ENCODE measurements around the gene CNTNAP4.

Gene CNTNAP4

DNA sequence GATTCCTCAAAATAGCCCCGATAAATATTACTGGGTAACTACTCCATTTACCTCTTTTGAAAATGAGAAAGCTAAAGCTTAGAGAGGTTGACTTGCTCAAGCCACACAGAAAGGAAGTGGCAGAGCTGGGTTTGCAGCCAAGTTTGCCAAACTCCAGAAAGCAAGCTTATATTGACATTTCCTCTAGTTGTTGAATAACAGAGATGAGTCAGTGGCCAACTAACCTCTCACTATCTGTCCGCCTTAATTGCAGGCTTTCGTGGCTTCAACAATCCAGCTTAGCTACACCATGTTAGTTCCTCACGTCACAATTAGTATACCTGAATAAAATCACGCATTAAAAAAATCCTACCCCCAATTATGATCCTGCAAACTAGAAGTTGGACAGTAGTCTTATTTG, 151.7 kb downstream of the CNTNAP4 start:
- no peak for DNase-seq (ENCODE audit: low spot score)
- Histone ChIP-seq H3K27ac (no peak overlapping the region), H3K4me3 (no peak overlapping the region)
- TF ChIP-seq, protein P1, sequence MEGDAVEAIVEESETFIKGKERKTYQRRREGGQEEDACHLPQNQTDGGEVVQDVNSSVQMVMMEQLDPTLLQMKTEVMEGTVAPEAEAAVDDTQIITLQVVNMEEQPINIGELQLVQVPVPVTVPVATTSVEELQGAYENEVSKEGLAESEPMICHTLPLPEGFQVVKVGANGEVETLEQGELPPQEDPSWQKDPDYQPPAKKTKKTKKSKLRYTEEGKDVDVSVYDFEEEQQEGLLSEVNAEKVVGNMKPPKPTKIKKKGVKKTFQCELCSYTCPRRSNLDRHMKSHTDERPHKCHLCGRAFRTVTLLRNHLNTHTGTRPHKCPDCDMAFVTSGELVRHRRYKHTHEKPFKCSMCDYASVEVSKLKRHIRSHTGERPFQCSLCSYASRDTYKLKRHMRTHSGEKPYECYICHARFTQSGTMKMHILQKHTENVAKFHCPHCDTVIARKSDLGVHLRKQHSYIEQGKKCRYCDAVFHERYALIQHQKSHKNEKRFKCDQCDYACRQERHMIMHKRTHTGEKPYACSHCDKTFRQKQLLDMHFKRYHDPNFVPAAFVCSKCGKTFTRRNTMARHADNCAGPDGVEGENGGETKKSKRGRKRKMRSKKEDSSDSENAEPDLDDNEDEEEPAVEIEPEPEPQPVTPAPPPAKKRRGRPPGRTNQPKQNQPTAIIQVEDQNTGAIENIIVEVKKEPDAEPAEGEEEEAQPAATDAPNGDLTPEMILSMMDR (IDR thresholded peaks at IDR 0.05): no peak

DNA sequence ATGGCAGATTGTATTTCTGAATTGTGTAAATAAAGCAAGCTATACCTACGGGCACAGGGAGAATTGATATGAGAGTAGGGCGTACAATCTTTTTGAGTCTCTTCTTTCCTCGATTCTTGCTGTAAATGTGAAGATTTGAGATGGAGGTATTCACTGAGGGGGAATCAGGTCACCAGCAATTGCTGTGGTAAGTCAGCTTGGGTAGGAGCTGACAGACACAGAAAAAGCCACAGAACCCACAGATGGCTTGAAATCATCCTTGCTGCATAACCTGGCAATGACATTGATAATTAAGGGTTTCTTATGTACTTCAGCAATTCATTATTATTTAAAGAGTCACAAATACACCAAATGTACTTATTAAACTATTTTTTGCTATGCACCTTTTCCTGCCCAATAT, 164.2 kb downstream of the CNTNAP4 start:
- DNase-seq (ENCODE audit: low spot score): no peak
- Histone ChIP-seq H3K4me3 (no peak overlapping the region), H3K27ac (no peak overlapping the region)
- TF ChIP-seq, protein P1 (IDR thresholded peaks at IDR 0.05): no peak

- H3K4me3 ChIP-seq: no peak overlapping the region
- no peak for DNase-seq (ENCODE audit: low spot score)
- TF ChIP-seq, protein P1 (IDR thresholded peaks at IDR 0.05): no peak
- H3K27ac ChIP-seq: no peak overlapping the region
Observed at GRCh38 chr16:76441876-76442275, 164.7 kb downstream of the CNTNAP4 start.

DNA sequence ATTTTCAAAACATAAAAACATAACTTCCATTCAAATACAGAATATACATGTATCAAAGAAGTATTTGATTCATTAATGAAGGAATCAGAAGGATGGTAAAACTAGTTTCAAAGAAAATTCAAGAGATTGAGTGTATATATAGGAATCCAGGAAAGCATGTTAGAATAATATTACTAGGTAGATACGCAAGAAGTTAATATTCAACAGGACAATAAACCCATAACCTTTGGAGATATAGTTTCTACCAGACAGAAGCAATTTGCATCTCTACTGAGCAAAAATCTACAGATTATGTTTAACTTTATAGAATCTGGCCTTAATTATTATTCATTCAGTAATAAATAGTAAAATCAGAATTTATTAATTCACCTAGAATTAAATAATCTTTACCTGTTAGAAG, 166.8 kb downstream of the CNTNAP4 start:
- TF ChIP-seq, protein P1 (IDR thresholded peaks at IDR 0.05): no peak
- Histone ChIP-seq H3K27ac (no peak overlapping the region), H3K4me3 (no peak overlapping the region)
- no peak for DNase-seq (ENCODE audit: low spot score)

GRCh38 chr16:76444832-76445231, 167.6 kb downstream of the CNTNAP4 start:
- DNase-seq (ENCODE audit: low spot score): no peak
- H3K4me3 ChIP-seq: no peak overlapping the region
- TF ChIP-seq, protein P1 (IDR thresholded peaks at IDR 0.05): no peak
- H3K27ac ChIP-seq: no peak overlapping the region

DNA sequence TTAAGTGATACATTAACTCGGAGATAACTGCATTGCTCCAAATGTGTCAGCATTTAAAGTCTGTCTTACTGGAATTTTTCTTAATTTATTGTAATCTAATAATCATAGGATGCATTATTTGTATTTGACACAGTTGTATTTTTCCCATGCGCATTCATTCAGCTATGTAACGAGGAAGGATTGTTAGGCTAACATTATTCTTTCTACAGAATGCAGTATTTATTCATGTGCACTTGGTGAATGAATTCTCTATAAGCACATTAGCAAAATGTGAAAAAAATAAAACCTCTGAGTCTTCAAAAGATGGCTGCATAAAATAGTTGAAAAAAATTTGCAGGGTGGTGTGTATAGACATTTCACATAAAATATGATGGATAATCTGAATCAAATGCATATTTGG, 168.6 kb downstream of the CNTNAP4 start:
- TF ChIP-seq, protein P1 (IDR thresholded peaks at IDR 0.05): no peak
- H3K4me3 ChIP-seq: no peak overlapping the region
- DNase-seq (ENCODE audit: low spot score): no peak
- H3K27ac ChIP-seq: no peak overlapping the region

DNA sequence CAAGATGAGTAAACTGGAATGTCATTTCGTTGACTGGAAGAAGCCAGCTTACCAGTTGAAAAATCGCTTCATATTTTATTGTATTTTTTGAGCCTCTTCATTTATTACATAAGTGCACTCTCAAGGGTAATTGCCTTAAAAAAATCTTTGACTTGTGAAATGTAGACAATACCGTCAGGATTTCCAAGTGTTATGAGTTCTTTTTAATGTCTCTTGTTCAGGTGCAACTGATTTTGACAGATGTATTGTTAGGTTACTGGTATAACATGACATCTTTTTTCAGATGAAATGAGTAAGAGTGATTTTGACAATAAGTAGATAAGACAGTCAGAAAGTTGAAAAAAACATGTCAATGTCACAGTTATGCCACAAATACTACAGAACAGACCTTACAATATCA, 169.1 kb downstream of the CNTNAP4 start:
- no peak overlapping the region for H3K4me3 ChIP-seq
- TF ChIP-seq, protein P1 (IDR thresholded peaks at IDR 0.05): no peak
- DNase-seq (ENCODE audit: low spot score): no peak
- H3K27ac ChIP-seq: no peak overlapping the region

Data from coronary artery (tissue), 2 donors.